ENCODE results near the gene GPR45. TPM values are rescaled to one million over a fixed set of nuclear protein-coding genes. Genes with fewer than 3 reads are reported as not detected.

Gene GPR45, protein sequence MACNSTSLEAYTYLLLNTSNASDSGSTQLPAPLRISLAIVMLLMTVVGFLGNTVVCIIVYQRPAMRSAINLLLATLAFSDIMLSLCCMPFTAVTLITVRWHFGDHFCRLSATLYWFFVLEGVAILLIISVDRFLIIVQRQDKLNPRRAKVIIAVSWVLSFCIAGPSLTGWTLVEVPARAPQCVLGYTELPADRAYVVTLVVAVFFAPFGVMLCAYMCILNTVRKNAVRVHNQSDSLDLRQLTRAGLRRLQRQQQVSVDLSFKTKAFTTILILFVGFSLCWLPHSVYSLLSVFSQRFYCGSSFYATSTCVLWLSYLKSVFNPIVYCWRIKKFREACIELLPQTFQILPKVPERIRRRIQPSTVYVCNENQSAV
- not detected in 2 replicates for polyA plus RNA-seq (2012; rRNA removed)
- polyA plus RNA-seq (2012; cell fraction: cytosol; rRNA removed), result not detected in 2 replicates
- not detected in 2 replicates for polyA plus RNA-seq (2012; cell fraction: nucleus; rRNA removed)

DNA sequence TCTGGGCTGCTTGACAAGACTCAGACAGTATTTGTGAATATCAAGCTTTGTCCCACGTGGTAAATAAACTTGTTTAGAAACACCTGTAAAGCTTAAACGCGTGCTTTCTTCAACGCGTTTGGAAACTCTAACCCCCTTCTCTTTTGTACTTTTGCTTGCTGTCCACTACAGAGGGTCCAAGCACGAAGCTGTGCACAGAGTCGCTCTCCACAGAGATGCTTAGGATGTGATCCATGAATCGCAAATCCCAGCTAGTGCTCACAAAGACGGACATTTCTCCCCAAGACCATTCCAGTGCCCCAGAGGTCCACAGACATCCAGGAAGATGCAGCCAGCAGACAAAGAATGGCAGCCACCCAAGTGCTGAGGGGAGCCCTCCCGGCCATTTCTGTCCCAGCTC, at the start of gene GPR45:
Gene GPR45 (plus strand): TSS at position 301 of the 400 bp plus-strand sequence. CDS start 116 bp downstream, outside the sequence.
- Histone ChIP-seq H3K27me3 (ENCODE audit: insufficient read depth) (no peaks in the 10 kb centered on the region), H3K36me3 (replicated peaks in 1 of 2; ENCODE audit: control insufficient read depth in 1 of 2, insufficient read depth in 2 of 2, low read length in 1 of 2) (no peaks in the 10 kb centered on the region), H3K9ac (no peak within 1 kb of the TSS), H4K20me1 (ENCODE audit: insufficient read depth) (no peaks in the 10 kb centered on the region), H3K79me2 (ENCODE audit: insufficient read depth) (no peaks in the 10 kb centered on the region), H3K9me2 (no peaks in the 10 kb centered on the region), H3K27ac (ENCODE audit: low read depth in 2 of 2, low read length in 1 of 2) (no peak within 1 kb of the TSS), H3F3A (replicated peaks; ENCODE audit: insufficient read depth) (peaks cover 11% of the 10 kb centered on the region), H3K4me3 (ENCODE audit: low read depth in 2 of 2, low read length in 1 of 2) (no peak within 1 kb of the TSS), H3K9me3 (no peaks in the 10 kb centered on the region), H3K4me2 (no peak within 1 kb of the TSS), H3K4me1 (ENCODE audit: control insufficient read depth in 1 of 2, insufficient read depth in 2 of 2, low read depth in 1 of 2, low read length in 1 of 2) (no peaks in the 10 kb centered on the region), H2AFZ (ENCODE audit: low read depth) (no peak within 1 kb of the TSS)
- no peak for DNase-seq
- POLR2A ChIA-PET, result no interaction called here
- TF ChIP-seq NFIC (IDR thresholded peaks at IDR 0.05; ENCODE audit: borderline replicate concordance) (no peak), TAF1 (IDR thresholded peaks at IDR 0.05; ENCODE audit: borderline replicate concordance, low read depth, low read length) (no peak)
- WGBS (ENCODE audit: low lambda C conversion rate), result 91% methylated on average over 9 of the region's 10 CpGs
- CTCF ChIA-PET, result interaction anchor here (0.9 to 18.3 kb wide), 3 partner anchors 53 to 123 kb away, joined by 3 to 459 read pairs (median 4); no protein-coding TSS in a partner anchor

DNA sequence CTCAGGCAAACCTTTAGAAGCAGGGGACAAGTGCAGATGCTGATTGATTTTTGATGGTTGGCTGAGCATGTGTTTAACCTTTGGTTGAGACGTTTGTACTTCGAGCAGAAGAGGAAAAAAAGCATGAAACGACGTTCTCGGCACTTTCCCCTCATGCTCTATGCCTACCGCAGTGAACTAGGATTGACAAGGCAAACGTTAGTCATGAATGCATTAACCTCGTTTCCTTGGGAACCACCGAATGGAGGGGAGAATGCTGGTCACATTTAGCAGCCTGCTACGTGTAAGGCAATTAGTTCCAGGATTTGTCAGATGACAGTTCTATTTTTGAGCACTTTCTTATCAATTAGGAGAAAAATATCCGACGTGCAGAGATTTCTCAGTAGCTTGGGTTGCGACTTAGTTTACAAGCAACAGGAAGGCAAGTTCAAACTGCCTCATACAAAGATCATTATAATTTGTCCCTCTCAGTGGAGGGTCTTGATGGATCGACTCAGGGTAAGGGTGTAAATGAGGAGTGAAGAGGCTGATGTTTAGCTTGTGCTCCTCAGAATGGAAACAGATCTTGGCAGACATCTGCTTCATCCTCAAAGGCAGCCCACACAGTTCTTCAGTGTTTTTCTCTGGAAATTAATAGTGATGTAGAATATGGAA, 47.4 kb upstream of the GPR45 start:
- Histone ChIP-seq H3K4me2 (no peak overlapping the region), H4K20me1 (ENCODE audit: insufficient read depth) (no peaks in the 10 kb centered on the region), H3K27me3 (ENCODE audit: insufficient read depth) (no peaks in the 10 kb centered on the region), H3K27ac (ENCODE audit: low read depth in 2 of 2, low read length in 1 of 2) (no peak overlapping the region), H3K9me2 (no peaks in the 10 kb centered on the region), H3K4me1 (ENCODE audit: control insufficient read depth in 1 of 2, insufficient read depth in 2 of 2, low read depth in 1 of 2, low read length in 1 of 2) (no peaks in the 10 kb centered on the region), H3K79me2 (ENCODE audit: insufficient read depth) (no peaks in the 10 kb centered on the region), H3K36me3 (replicated peaks in 1 of 2; ENCODE audit: control insufficient read depth in 1 of 2, insufficient read depth in 2 of 2, low read length in 1 of 2) (no peaks in the 10 kb centered on the region), H3F3A (replicated peaks; ENCODE audit: insufficient read depth) (no peaks in the 10 kb centered on the region), H3K9ac (no peak overlapping the region), H2AFZ (ENCODE audit: low read depth) (no peak overlapping the region), H3K4me3 (ENCODE audit: low read depth in 2 of 2, low read length in 1 of 2) (no peak overlapping the region), H3K9me3 (no peaks in the 10 kb centered on the region)
- TF ChIP-seq MXI1 (IDR thresholded peaks at IDR 0.05; ENCODE audit: low read depth, low read length) (no peak), NRF1 (IDR thresholded peaks at IDR 0.05; ENCODE audit: low read depth, low read length) (no peak), EZH2phosphoT487 (IDR thresholded peaks at IDR 0.05; ENCODE audit: borderline replicate concordance, low read depth) (no peak), FOSL2 (IDR thresholded peaks at IDR 0.05; ENCODE audit: borderline replicate concordance, low read depth) (no peak), TAF1 (IDR thresholded peaks at IDR 0.05; ENCODE audit: borderline replicate concordance, low read depth, low read length) (no peak)
- TF ChIP-seq, protein P1, sequence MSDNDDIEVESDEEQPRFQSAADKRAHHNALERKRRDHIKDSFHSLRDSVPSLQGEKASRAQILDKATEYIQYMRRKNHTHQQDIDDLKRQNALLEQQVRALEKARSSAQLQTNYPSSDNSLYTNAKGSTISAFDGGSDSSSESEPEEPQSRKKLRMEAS (IDR thresholded peaks at IDR 0.05; ENCODE audit: low read depth), result no peak
- TF ChIP-seq, protein P2, sequence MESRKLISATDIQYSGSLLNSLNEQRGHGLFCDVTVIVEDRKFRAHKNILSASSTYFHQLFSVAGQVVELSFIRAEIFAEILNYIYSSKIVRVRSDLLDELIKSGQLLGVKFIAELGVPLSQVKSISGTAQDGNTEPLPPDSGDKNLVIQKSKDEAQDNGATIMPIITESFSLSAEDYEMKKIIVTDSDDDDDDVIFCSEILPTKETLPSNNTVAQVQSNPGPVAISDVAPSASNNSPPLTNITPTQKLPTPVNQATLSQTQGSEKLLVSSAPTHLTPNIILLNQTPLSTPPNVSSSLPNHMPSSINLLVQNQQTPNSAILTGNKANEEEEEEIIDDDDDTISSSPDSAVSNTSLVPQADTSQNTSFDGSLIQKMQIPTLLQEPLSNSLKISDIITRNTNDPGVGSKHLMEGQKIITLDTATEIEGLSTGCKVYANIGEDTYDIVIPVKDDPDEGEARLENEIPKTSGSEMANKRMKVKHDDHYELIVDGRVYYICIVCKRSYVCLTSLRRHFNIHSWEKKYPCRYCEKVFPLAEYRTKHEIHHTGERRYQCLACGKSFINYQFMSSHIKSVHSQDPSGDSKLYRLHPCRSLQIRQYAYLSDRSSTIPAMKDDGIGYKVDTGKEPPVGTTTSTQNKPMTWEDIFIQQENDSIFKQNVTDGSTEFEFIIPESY (IDR thresholded peaks at IDR 0.05; ENCODE audit: borderline replicate concordance, low read depth), result no peak
- 26% methylated on average over 14 of the region's 14 CpGs for WGBS (ENCODE audit: low lambda C conversion rate)
- no peak for DNase-seq
- ChIA-PET CTCF (interaction anchor here (1.2 kb wide), 1 partner anchor 13 kb away, joined by 7 read pairs; no protein-coding TSS in a partner anchor), POLR2A (no interaction called here)

Data from SK-N-SH (cell line).